ENCODE data around the gene PICK1.
A peak's percentile ranks its signal among the peaks of the same experiment; 100 is the strongest.

The PICK1 gene

GRCh38 chr22:38056969-38057891 lies at the start of gene PICK1:
PICK1 (plus strand) TSS chr22:38057404; CDS start chr22:38057810, 406 bp downstream.
- DNase-seq = peak; percentile 94

- DNase-seq = no peak
Observed at GRCh38 chr22:38009000-38009806, 48.0 kb upstream of the PICK1 start.

- no peak for DNase-seq
Observed at GRCh38 chr22:38012604-38013072, 44.6 kb upstream of the PICK1 start.

- no peak for DNase-seq
Observed at GRCh38 chr22:38014083-38014482, 43.1 kb upstream of the PICK1 start.

- DNase-seq = peak; percentile 49
Observed at GRCh38 chr22:38016182-38017151, 40.7 kb upstream of the PICK1 start.

GRCh38 chr22:38017272-38017920 lies 39.8 kb upstream of the PICK1 start:
- DNase-seq = no peak

GRCh38 chr22:38017939-38018885 lies 39.0 kb upstream of the PICK1 start:
- no peak for DNase-seq

GRCh38 chr22:38018938-38019827 lies 38.0 kb upstream of the PICK1 start:
- no peak for DNase-seq

- DNase-seq = no peak
Observed at GRCh38 chr22:38021206-38021605, 36.0 kb upstream of the PICK1 start.

GRCh38 chr22:38023045-38023444 lies 34.2 kb upstream of the PICK1 start:
- DNase-seq = no peak

- no peak for DNase-seq
Observed at GRCh38 chr22:38025514-38025913, 31.7 kb upstream of the PICK1 start.

- peak; percentile 29 for DNase-seq
Observed at GRCh38 chr22:38026130-38027111, 30.8 kb upstream of the PICK1 start.

GRCh38 chr22:38027487-38027886 lies 29.7 kb upstream of the PICK1 start:
- DNase-seq = no peak

- no peak for DNase-seq
Observed at GRCh38 chr22:38028344-38029130, 28.7 kb upstream of the PICK1 start.

GRCh38 chr22:38029370-38029769 lies 27.8 kb upstream of the PICK1 start:
- no peak for DNase-seq

- DNase-seq = no peak
Observed at GRCh38 chr22:38029901-38030300, 27.3 kb upstream of the PICK1 start.
